Measurements from ENCODE around the gene PLA2G4B. TPM values are rescaled to one million over a fixed set of nuclear protein-coding genes. Genes with fewer than 3 reads are reported as not detected.

Gene PLA2G4B
- polyA plus RNA-seq, 1 donor (not counting 4 experiments of a cell fraction or from before 2014, with no cell fraction given) = 8.6 TPM

DNA sequence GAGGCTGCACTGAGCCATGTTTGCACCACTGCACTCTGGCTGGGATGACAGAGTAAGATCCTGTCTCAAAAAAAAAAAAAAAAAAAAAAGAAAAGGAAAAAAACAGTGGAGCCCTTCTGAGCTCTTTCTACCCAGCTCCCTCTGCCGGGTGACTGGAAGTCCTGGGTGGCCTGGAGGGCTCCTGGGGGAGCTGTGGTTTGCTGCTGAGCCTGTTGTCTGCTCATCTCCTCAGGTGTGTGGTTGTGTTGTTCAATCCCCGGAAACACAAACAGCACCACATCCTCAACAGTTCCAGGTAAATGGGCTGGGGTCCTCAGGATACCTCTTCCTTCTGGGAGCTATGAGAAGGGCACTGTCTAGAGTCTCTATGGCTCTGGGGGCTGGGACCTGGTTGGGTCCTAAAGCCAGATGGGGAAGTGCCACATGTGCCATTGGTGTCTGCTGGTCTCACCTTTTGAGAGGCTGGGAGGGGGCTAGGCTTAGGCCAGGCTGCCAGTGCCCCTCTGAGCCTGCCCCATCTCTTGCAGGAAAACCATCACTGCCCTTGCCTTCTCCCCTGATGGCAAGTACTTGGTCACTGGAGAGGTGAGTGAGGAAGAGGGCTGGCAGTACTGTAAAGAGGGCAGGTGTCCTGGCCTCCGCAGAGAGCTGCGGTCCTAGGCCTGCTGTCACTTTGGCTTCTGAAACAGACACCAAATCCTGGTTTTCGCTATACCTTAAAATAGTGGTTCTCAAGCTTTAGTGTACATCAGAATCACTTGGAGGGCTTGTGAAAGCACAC lies 27.8 kb upstream of the PLA2G4B start:
- Histone ChIP-seq H3K79me2 (ENCODE audit: control insufficient read depth, insufficient read depth, low read length) (peaks cover 48% of the 10 kb centered on the region), H3K9me1 (ENCODE audit: control insufficient read depth, extremely low read depth, insufficient read depth, low read length) (no peaks in the 10 kb centered on the region), H3K4me2 (ENCODE audit: control insufficient read depth, extremely low read depth, insufficient read depth, low read depth, low read length) (no peak overlapping the region), H3K4me3 (ENCODE audit: control insufficient read depth in 2 of 3, extremely low read depth in 1 of 3, insufficient read depth in 2 of 3, low read depth in 1 of 3, low read length in 3 of 3) (no peak overlapping the region), H3K27ac (ENCODE audit: control insufficient read depth, insufficient read depth, low read length) (peak overlapping the region; percentile 59), H3K4me1 (ENCODE audit: control insufficient read depth, extremely low read depth, insufficient read depth, low read length) (peaks cover 35% of the 10 kb centered on the region), H4K20me1 (ENCODE audit: control insufficient read depth, extremely low read depth, insufficient read depth, low read length) (no peaks in the 10 kb centered on the region), H2AFZ (ENCODE audit: control insufficient read depth, low read length) (no peak overlapping the region), H3K9ac (ENCODE audit: control insufficient read depth, extremely low read depth, insufficient read depth, low read length) (no peak overlapping the region), H3K36me3 (ENCODE audit: control insufficient read depth in 2 of 2, extremely low read depth in 1 of 2, insufficient read depth in 2 of 2, low read length in 2 of 2) (peaks cover 41 to 71% of the 10 kb centered on the region in 2 experiments), H3K9me3 (ENCODE audit: control insufficient read depth, low read depth, low read length) (no peaks in the 10 kb centered on the region), H3K27me3 (ENCODE audit: control insufficient read depth, extremely low read depth, insufficient read depth, low read length) (no peaks in the 10 kb centered on the region)
- DNase-seq (ENCODE audit: low read depth, low spot score) (no peak), FAIRE-seq (no peak)
- dilution Hi-C loops (cut with MboI; ENCODE audit: extremely low pct_ligation_motif_present, low sequenced_read_pairs) = no loop called here
- TF ChIP-seq, protein P1, sequence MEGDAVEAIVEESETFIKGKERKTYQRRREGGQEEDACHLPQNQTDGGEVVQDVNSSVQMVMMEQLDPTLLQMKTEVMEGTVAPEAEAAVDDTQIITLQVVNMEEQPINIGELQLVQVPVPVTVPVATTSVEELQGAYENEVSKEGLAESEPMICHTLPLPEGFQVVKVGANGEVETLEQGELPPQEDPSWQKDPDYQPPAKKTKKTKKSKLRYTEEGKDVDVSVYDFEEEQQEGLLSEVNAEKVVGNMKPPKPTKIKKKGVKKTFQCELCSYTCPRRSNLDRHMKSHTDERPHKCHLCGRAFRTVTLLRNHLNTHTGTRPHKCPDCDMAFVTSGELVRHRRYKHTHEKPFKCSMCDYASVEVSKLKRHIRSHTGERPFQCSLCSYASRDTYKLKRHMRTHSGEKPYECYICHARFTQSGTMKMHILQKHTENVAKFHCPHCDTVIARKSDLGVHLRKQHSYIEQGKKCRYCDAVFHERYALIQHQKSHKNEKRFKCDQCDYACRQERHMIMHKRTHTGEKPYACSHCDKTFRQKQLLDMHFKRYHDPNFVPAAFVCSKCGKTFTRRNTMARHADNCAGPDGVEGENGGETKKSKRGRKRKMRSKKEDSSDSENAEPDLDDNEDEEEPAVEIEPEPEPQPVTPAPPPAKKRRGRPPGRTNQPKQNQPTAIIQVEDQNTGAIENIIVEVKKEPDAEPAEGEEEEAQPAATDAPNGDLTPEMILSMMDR (optimal IDR thresholded peaks at IDR 0.05 in 1 of 3, IDR thresholded peaks at IDR 0.05 in 1 of 3, conservative IDR thresholded peaks at IDR 0.05 in 1 of 3; ENCODE audit: extremely low read depth in 1 of 3, insufficient read depth in 2 of 3, low read length in 3 of 3) = no peak
- TF ChIP-seq EZH2 (IDR thresholded peaks at IDR 0.05; ENCODE audit: low read length) = no peak

DNA sequence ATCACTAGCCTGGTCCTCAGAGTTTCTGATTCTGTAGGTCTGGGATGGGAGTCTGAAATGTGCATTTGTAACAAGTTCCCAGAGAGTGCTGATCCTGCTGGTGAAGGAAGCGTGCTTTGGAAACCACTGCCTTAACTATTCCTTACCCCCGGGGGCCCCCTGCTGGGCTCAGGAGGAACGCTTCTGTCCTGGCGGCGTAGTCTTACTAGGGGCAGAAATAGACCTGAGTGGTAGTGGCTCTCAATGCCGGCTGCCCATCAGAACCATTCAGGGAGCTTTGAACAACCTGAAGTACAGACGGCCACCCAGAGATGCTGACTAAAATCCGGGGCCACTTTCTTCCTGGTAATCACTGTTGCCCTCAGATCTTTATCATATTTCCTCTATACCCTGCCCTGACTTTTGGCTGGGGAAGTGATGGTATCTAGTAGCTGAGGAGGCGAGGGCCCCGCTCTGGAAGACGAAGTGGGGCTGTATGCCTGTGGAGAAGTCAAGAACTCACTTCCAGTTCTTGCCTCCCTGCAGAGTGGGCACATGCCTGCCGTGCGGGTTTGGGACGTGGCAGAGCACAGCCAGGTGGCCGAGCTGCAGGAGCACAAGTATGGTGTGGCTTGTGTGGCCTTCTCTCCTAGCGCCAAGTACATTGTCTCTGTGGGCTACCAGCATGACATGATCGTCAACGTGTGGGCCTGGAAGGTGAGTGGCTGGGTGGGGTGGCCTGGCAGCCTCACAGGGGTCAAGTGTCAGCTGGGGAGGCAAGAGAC lies 27.0 kb upstream of the PLA2G4B start:
- H3K9ac ChIP-seq (ENCODE audit: control insufficient read depth, extremely low read depth, insufficient read depth, low read length) = no peak overlapping the region
- peaks cover 44 to 73% of the 10 kb centered on the region in 2 experiments for H3K36me3 ChIP-seq (ENCODE audit: control insufficient read depth in 2 of 2, extremely low read depth in 1 of 2, insufficient read depth in 2 of 2, low read length in 2 of 2)
- no peak overlapping the region for H3K4me3 ChIP-seq (ENCODE audit: control insufficient read depth in 2 of 3, extremely low read depth in 1 of 3, insufficient read depth in 2 of 3, low read depth in 1 of 3, low read length in 3 of 3)
- no peak overlapping the region for H3K4me2 ChIP-seq (ENCODE audit: control insufficient read depth, extremely low read depth, insufficient read depth, low read depth, low read length)
- H3K27me3 ChIP-seq (ENCODE audit: control insufficient read depth, extremely low read depth, insufficient read depth, low read length) = no peaks in the 10 kb centered on the region
- peaks cover 45% of the 10 kb centered on the region for H3K79me2 ChIP-seq (ENCODE audit: control insufficient read depth, insufficient read depth, low read length)
- FAIRE-seq (peak; percentile 89), DNase-seq (ENCODE audit: low read depth, low spot score) (no peak)
- no peak overlapping the region for H3K27ac ChIP-seq (ENCODE audit: control insufficient read depth, insufficient read depth, low read length)
- no peaks in the 10 kb centered on the region for H4K20me1 ChIP-seq (ENCODE audit: control insufficient read depth, extremely low read depth, insufficient read depth, low read length)
- H3K9me1 ChIP-seq (ENCODE audit: control insufficient read depth, extremely low read depth, insufficient read depth, low read length) = no peaks in the 10 kb centered on the region
- no peak for TF ChIP-seq EZH2 (IDR thresholded peaks at IDR 0.05; ENCODE audit: low read length)
- TF ChIP-seq, protein P1 (optimal IDR thresholded peaks at IDR 0.05 in 1 of 3, IDR thresholded peaks at IDR 0.05 in 1 of 3, conservative IDR thresholded peaks at IDR 0.05 in 1 of 3; ENCODE audit: extremely low read depth in 1 of 3, insufficient read depth in 2 of 3, low read length in 3 of 3) = peak; percentile 84 to 92 (median 90)
- H3K4me1 ChIP-seq (ENCODE audit: control insufficient read depth, extremely low read depth, insufficient read depth, low read length) = peaks cover 27% of the 10 kb centered on the region
- dilution Hi-C loops (cut with MboI; ENCODE audit: extremely low pct_ligation_motif_present, low sequenced_read_pairs) = no loop called here
- no peaks in the 10 kb centered on the region for H3K9me3 ChIP-seq (ENCODE audit: control insufficient read depth, low read depth, low read length)
- no peak overlapping the region for H2AFZ ChIP-seq (ENCODE audit: control insufficient read depth, low read length)

Measured in keratinocyte (primary cell).